Measurements from ENCODE around the gene WDR70. TPM values are rescaled to one million over a fixed set of nuclear protein-coding genes. Genes with fewer than 3 reads are reported as not detected.

WDR70 gene
- total RNA-seq, 2 donors from 2014 or later: 26.7 to 28.6 TPM

DNA sequence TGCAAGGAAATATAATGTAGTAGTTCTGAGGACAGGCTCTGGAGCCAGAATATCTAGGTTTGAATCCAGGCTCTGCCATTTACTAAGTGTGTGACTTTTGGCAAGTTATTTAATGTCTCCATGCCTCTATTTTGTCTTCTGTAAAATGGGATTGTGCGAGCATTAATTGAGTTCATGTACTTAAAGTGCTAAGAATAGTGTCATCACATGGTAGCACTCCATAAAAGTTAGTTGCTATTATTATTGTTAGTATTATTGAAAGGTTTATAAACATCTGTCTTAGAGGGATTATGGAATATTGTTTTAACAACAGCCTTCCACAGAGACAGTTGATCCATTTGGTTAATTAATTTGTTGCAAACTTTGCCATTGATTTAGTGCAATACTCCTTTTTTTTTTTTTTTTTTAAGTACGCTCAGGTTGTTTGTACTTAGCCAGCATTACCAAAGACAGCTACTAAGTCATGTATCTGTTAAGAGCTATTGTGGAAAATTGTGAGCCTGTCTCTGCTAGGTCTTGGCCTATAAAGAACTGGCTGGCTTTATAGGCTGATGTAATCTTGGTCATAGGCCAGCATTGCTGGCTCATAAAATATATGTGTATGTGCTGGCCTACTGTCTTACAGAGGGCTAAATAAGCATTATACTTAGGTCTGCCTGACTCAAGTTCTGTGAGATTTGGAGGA, 174.7 kb downstream of the WDR70 start:
- H3K27ac ChIP-seq: no peak overlapping the region

DNA sequence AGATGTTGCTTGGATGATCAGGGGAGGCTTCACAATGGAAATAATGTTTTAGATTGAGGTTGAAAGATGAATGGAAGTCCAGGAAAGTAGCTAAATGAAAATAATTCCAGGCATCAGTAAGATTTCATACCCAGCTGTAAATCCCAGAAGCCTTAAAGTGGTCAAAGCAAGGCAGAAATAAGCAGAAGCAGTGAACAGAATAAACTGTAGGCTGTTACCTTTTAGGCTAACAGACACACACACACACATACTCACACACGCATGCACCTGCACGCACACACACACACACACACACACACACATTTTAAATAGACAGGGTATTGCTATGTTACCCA, 175.3 kb downstream of the WDR70 start:
- no peak overlapping the region for H3K4me3 ChIP-seq
- TF ChIP-seq, protein P1, sequence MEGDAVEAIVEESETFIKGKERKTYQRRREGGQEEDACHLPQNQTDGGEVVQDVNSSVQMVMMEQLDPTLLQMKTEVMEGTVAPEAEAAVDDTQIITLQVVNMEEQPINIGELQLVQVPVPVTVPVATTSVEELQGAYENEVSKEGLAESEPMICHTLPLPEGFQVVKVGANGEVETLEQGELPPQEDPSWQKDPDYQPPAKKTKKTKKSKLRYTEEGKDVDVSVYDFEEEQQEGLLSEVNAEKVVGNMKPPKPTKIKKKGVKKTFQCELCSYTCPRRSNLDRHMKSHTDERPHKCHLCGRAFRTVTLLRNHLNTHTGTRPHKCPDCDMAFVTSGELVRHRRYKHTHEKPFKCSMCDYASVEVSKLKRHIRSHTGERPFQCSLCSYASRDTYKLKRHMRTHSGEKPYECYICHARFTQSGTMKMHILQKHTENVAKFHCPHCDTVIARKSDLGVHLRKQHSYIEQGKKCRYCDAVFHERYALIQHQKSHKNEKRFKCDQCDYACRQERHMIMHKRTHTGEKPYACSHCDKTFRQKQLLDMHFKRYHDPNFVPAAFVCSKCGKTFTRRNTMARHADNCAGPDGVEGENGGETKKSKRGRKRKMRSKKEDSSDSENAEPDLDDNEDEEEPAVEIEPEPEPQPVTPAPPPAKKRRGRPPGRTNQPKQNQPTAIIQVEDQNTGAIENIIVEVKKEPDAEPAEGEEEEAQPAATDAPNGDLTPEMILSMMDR (IDR thresholded peaks at IDR 0.05): no peak
- H3K27me3 ChIP-seq: no peaks in the 10 kb centered on the region
- no peak overlapping the region for H3K9ac ChIP-seq (ENCODE audit: low read depth in 2 of 2, low read length in 2 of 2)
- no peak for DNase-seq
- no peaks in the 10 kb centered on the region for H3K36me3 ChIP-seq
- no peaks in the 10 kb centered on the region for H3K9me3 ChIP-seq
- H3K4me1 ChIP-seq: no peaks in the 10 kb centered on the region
- no peak overlapping the region for H3K27ac ChIP-seq
- intact Hi-C loops (cut with DNase I): no loop called here

More for the DNA sequence above, 174.7 kb downstream of the WDR70 start:
- no peaks in the 10 kb centered on the region for H3K4me1 ChIP-seq
- no peaks in the 10 kb centered on the region for H3K9me3 ChIP-seq
- no peak overlapping the region for H3K9ac ChIP-seq (ENCODE audit: low read depth in 2 of 2, low read length in 2 of 2)
- no peak overlapping the region for H3K4me3 ChIP-seq
- H3K36me3 ChIP-seq: no peaks in the 10 kb centered on the region
- H3K27me3 ChIP-seq: no peaks in the 10 kb centered on the region
- TF ChIP-seq, protein P1 (IDR thresholded peaks at IDR 0.05): no peak
- peak; percentile 27 for DNase-seq
- intact Hi-C loops (cut with DNase I): no loop called here

DNA sequence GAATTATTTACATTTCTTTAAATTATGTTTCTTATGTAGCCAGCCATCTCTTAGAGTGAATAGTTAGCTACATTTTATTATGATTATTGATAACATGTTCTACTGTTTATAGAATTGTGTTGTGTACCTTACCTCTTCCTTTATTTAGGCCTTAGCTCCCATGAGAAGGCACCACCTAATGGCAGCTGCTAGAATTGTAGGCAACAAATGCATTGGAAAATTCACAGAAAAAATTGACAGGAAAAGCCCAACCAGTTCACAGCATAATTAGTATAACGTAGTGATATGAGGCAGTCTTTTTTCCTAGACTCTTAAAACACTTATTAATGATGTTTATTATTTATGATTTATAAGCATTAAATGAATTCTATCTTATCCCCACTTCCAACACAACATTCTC, 175.8 kb downstream of the WDR70 start:
- Histone ChIP-seq H3K27me3 (no peaks in the 10 kb centered on the region), H3K9me3 (no peaks in the 10 kb centered on the region), H3K4me1 (no peaks in the 10 kb centered on the region), H3K27ac (no peak overlapping the region), H3K4me3 (no peak overlapping the region), H3K36me3 (no peaks in the 10 kb centered on the region), H3K9ac (ENCODE audit: low read depth in 2 of 2, low read length in 2 of 2) (no peak overlapping the region)
- DNase-seq: no peak
- TF ChIP-seq, protein P1 (IDR thresholded peaks at IDR 0.05): peak; percentile 38
- intact Hi-C loops (cut with DNase I): no loop called here

DNA sequence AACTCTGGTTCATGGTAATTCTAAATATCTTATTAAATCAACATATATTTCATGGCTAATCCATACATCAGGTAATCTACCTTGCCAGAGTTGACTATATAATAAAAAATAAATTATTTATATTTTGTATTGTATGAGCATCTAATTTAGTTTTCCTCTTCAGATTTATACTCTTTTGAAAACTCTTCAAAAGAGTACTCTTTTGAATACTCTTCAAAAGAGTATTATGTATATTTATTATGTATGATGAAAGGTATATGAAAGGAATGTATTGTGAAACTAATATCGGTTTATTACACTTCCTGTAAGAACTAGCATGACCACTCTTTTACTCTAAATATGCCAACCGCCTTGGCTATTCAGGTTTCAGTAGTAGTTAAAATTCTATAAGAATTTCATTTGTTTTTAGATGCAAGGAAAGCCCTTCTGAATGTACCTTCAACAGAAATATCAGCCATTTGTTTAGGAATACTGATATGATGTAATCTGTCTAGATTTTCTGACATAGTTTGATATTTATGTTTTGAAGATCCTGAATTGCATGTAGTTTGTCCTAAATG, 178.7 kb downstream of the WDR70 start:
- H3K4me3 ChIP-seq: no peak overlapping the region
- H3K4me1 ChIP-seq: no peaks in the 10 kb centered on the region
- DNase-seq: no peak
- H3K27me3 ChIP-seq: no peaks in the 10 kb centered on the region
- no peaks in the 10 kb centered on the region for H3K36me3 ChIP-seq
- no peaks in the 10 kb centered on the region for H3K9me3 ChIP-seq
- H3K9ac ChIP-seq (ENCODE audit: low read depth in 2 of 2, low read length in 2 of 2): no peak overlapping the region
- intact Hi-C loops (cut with DNase I): no loop called here
- TF ChIP-seq, protein P1 (IDR thresholded peaks at IDR 0.05): no peak
- no peak overlapping the region for H3K27ac ChIP-seq

DNA sequence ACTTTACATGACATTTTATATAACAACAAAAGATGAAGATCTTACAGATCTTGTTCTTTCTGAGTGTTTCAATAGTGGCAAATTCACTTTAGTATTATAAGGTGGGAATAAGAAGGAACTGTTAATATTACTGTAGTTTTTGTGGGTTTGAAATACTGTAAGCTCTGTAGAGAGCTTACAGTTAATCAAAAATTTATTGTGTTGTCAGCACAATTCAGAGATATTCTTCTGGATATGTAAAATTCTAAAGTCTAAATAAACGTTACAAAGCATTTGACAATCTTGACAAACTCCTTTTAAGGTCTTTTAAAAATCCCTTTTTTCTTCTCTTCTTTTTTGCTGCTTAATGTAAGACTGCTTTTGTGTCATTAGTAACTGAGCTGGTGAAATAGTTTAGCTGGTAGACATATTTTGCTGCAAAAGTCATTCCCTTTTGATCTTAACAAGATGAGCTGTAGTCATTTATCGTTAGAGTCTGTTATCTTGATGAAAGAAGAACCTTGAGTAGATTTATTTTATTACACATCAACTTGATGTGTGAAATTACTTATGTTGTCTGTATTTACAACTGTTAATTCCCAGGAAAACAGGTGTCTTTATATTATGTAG, 186.0 kb downstream of the WDR70 start:
- intact Hi-C loops (cut with DNase I): no loop called here
- DNase-seq: no peak
- Histone ChIP-seq H3K27ac (no peak overlapping the region), H3K4me1 (peaks cover 4% of the 10 kb centered on the region), H3K27me3 (no peaks in the 10 kb centered on the region), H3K9ac (ENCODE audit: low read depth in 2 of 2, low read length in 2 of 2) (no peak overlapping the region), H3K9me3 (no peaks in the 10 kb centered on the region), H3K4me3 (no peak overlapping the region), H3K36me3 (no peaks in the 10 kb centered on the region)
- TF ChIP-seq, protein P1 (IDR thresholded peaks at IDR 0.05): no peak

Measured in colonic mucosa (tissue), 4 donors.